ENCODE measurements around the gene ZNF76.

The ZNF76 gene

DNA sequence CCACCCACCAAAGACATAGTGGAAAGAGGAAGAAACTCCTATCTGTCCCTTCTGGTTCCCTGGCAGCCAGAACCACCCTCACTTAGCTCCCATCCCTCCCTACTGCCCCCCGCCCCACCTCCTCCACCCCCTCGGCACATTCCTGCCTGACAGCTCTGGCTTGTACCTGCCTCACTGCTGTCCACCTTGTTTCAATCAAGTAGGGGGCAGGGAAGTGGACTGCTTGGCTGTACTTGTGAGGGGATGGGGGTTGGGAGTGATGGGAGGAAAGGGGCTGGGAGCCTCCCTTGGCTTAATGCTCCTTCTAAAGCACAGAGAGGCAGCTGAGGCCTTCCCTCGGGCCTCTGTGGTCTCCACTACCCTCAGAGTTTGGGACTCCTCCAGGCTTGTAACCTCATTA, 22.1 kb upstream of the ZNF76 start:
- DNase-seq (ENCODE audit: low spot score): no peak

DNA sequence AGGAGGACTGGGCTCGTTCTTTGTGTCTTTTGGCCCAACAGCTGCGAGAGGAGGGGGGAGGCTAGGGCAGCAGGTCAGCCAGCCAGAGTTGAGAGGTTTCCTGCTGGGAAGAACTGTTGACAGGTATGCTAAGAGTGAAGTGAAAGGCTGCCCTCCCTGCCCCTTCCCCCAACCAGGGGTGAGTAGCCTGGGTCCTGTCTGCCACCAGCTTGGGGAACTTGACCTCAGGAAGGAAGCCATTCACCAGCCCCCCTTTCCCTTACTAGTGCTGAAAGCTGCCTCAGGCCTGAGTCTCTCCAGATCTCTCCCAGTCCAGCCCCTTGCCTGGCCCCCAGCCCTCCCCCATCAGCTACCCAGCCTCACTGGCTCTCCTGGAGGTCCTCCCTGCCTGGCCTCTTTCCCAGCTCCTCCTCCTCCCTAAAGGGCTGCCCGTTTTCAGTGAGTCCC, 20.7 kb upstream of the ZNF76 start:
- no peak for DNase-seq (ENCODE audit: low spot score)

DNA sequence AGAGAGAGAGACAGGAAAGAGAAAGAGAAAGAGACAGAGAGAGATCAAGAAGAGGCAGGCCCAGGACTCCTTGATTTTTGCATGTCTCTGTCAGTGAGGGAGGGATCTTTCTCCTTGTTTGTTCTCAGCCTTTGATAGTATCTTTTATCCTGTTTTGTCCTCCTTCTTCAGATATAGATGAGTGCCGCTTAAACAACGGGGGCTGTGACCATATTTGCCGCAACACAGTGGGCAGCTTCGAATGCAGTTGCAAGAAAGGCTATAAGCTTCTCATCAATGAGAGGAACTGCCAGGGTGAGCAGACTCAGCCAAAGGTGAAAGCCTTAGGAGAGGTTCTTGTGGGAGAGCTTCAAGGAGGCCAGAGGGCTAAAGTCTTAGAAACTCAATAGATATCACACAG, 20.0 kb upstream of the ZNF76 start:
- no peak for DNase-seq (ENCODE audit: low spot score)

DNA sequence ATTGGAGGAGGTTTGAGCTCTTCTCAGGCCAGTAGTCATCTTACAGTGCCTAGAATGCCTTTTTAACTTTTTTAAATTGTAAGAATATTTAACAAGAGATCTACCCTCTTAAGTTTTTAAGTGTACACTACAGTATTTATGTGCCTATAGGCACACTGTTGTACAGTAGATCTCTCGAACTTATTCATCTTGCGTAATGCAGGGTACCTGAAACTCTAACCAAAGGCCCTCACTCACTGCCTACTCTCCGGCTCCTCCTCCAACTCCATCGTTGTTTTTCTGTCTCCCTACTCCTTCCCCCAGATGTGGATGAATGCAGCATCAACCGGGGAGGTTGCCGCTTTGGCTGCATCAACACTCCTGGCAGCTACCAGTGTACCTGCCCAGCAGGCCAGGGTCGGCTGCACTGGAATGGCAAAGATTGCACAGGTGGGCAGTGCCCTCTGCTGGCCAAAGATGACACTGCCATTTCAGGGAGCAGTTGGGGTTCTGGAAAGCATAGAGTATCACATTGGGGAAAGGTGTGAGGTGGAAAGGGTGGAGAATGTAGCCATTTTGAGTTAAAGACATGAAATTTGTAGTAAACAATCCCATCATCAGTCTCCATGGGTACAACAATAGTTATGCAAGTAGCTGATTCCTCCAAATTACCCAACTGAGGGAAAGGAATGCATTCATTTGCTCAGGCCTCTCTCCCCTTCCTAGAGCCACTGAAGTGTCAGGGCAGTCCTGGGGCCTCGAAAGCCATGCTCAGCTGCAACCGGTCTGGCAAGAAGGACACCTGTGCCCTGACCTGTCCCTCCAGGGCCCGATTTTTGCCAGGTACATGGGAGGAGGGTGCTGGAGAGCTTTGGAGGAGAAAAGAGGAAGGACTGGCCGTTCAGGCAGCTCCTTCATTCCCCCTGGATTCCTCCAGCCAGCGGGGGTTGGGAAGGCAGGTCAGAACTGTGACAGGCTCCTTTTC, 18.4 kb upstream of the ZNF76 start:
- peak; percentile 83 for DNase-seq (ENCODE audit: low spot score)

DNA sequence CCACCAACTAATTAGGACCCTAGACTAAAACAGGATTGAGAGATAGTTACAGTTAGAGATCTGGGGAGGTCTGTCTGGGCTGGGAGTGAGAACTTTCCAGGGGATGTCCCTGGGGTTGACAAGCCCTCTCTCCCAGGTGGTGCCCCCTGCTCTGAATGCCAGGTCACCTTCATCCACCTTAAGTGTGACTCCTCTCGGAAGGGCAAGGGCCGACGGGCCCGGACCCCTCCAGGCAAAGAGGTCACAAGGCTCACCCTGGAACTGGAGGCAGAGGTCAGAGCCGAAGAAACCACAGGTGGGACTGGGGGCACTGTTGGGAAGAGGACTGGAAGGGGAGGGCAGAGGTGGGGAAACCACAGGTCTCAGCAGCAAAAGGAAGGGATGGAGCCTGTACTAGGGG, 17.0 kb upstream of the ZNF76 start:
- no peak for DNase-seq (ENCODE audit: low spot score)

DNA sequence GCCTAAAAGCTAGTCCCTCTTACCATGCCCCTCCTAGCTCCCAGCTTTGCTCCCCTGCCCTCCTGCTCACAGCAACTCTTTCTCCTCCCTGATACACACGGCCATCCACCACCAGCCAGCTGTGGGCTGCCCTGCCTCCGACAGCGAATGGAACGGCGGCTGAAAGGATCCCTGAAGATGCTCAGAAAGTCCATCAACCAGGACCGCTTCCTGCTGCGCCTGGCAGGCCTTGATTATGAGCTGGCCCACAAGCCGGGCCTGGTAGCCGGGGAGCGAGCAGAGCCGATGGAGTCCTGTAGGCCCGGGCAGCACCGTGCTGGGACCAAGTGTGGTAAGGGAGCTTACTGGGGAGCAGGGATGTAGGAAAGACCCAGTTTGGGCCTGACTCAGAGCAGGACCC, 16.6 kb upstream of the ZNF76 start:
- no peak for DNase-seq (ENCODE audit: low spot score)

DNA sequence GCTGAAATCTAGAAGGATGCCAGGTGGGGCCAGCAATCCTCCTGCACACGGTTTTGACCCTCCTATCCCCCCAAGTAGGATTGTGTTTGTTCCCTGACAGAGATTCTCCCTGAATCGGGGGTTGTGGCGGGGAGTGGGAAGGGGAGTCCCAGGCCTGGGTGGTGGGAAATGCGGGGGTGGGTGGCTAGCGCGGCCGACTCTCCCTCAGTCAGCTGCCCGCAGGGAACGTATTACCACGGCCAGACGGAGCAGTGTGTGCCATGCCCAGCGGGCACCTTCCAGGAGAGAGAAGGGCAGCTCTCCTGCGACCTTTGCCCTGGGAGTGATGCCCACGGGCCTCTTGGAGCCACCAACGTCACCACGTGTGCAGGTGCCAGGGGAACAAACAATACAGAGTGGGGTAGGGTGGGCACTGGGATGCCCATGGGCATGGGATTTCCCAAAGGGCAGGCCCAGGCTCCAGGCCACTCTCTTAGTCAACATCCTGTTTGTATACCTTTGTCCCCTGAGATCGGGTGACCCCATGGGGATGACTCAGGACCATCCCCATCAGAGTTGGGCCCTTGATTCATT, 16.1 kb upstream of the ZNF76 start:
- no peak for DNase-seq (ENCODE audit: low spot score)

DNA sequence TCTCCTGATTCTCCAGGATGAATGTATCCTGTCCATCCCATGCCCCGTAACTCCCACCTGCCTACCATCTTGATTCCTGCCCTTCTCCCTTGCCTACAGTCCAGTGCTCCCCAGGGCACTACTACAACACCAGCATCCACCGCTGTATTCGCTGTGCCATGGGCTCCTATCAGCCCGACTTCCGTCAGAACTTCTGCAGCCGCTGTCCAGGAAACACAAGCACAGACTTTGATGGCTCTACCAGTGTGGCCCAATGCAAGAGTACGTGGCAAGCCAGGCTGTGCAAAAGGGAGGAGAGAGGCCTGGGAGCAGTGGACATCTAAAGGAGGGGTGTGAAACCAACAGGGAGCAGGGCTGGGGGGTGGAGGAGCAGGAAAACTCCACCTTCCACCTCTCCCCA, 15.0 kb upstream of the ZNF76 start:
- no peak for DNase-seq (ENCODE audit: low spot score)

DNA sequence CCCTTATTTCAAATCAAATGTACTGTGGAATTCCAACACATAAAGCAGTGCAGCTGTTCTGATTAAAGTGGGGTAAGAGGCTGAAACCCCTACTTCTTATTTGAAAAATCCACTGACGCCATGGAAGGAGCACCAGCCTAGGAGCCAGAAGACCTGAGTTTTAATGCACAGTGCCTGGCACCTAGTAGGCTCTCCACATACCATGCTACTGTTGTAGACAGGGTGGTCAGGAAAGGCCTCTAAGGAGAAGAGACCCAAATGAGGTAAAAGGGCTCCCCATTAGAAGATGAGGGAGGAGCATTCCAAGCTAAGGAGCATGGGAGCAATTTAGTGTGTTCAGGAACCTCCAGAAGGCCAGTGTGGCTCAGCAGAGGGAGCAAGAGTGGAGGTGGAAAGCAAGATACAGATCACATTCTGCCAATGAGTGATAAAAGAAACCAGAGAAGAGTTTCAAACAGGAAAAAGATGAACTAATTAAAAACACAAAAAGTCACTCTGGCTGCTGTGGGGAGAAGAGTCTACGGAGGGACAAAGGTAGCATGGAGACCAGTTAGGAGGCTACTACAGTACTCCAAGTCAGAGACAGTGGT, 11.8 kb upstream of the ZNF76 start:
- DNase-seq (ENCODE audit: low spot score): no peak

DNA sequence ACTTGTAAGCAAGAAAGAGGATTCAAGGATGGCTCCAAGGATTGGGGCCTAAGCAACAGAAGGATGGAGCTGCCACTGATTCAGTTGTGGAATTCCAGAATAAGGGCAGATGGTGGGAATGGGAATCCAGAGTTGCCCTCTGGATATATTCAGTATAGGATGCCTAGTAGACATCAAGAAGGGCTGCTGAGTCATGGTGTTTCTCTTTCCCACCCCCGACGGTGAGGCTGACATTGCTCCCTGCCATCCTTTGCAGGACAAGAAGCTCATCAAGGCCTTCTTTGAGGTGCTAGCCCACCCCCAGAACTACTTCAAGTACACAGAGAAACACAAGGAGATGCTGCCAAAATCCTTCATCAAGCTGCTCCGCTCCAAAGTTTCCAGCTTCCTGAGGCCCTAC, 11.2 kb upstream of the ZNF76 start:
- DNase-seq (ENCODE audit: low spot score): no peak

DNA sequence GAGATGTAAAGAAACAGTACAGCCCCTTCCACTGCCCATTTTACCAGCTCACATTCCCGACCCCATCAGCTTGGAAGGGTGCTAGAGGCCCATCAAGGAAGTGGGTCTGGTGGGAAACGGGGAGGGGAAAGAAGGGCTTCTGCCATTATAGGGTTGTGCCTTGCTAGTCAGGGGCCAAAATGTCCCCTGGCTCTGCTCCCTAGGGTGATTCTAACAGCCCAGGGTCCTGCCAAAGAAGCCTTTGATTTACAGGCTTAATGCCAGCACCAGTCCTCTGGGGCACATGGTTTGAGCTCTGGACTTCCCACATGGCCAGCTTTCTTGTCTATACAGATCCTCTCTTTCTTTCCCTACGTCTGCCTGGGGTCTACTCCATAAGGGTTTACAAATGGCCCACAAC, 10.6 kb upstream of the ZNF76 start:
- no peak for DNase-seq (ENCODE audit: low spot score)

DNA sequence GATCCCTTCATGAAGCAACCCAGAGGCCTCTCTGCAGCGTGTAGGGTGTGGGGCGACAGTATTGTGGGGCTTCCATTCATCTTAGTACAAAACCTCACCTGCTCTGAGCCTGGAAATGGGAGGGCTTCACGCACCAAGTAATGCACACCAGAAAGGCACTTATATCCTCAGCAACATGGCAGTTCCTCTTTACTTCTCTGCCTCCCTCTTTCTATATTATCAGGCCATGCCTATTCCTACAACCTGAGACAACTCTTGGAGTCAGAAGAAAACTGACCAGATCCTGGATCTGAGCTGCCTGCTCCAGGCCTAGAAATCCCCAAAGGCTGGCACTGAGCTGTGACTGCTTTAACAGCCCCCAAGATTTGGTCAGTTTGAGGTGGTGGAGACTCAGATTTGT, 7.6 kb upstream of the ZNF76 start:
- no peak for DNase-seq (ENCODE audit: low spot score)

DNA sequence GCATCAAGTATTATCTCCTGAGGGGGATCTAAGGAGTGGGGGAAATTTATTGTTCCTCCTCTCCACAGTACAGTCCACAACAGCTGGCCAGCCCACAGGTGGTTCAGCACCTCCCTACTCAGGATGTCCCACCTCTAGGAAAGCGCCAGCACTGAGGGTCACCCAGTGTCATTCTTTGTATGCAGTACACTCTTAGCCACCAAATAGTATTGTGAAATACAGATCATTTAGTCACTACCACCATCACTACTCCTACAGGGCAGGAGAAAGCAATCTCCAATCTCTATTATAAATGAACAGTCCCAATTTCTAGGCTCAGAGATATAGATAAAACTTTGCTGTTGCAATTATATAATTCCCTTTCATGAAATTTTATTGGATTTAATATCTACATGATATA, 6.3 kb upstream of the ZNF76 start:
- no peak for DNase-seq (ENCODE audit: low spot score)

DNA sequence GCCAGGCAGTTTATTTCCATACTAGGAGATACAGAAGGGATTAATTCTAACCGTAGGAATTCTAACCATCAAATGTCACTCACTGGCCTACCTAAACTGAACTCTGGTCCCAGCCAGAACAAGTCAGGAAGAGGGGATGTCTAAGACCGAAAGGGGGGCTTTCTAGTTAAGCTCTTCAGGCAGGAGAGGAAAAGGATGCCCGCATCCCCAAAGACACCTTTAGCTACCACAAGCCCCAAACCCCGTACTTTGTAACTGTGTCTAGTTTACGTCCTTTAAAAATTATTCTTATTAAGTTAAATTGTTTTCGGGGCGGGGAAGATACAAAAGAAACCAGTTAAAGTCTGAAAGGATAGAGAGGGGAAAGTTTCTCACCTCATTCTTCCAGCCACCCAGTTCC, 1.2 kb upstream of the ZNF76 start:
- DNase-seq (ENCODE audit: low spot score): no peak

DNA sequence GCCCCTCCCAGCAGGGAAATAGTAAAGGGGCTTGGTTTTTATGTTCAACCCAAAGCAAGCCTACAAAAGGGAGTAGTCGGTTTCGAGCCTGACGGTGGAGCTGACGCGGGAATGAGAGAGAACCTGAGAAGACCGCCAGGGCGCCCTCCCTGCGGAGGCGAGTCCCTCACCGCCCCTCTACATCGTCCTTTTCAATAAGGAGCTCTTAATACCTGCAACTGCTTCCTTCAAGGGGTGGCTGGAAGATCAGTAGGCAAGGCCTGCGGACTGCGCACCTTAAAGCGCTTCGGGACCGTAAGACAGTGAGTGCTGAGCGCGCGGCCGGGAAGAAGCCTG, 709 bp upstream of the ZNF76 start:
- peak; percentile 75 for DNase-seq (ENCODE audit: low spot score)

DNA sequence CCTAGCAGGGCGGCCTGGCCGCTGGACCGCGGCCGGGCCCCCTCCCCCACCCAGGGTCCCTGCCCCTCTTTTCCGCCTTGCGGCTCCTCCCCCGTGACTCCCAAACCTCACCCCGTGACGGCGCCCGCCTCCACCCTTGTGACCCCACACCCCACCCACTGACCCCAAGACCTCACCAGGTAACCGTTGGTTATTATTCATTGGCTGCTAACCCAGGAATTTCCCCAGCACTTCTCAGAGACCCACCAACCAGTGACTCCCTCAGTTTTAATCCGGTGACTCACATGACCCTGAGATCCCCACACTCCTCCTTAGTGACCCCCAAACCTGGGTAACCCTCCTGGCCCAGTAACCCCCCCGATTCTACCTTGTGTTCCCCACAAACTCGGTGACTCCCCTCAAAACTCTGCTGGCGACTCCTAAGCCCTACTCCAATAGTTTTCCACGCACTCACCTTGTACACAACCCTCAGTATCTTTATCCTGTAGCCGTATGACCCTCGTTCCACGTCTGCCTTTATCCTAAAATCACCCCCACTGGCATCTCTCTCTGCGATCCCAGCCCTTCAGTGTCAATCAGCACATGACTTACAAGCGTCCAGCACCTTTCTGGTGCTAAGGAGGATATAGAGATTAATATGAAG, 534 bp downstream of the ZNF76 start:
- DNase-seq (ENCODE audit: low spot score): peak; percentile 77

DNA sequence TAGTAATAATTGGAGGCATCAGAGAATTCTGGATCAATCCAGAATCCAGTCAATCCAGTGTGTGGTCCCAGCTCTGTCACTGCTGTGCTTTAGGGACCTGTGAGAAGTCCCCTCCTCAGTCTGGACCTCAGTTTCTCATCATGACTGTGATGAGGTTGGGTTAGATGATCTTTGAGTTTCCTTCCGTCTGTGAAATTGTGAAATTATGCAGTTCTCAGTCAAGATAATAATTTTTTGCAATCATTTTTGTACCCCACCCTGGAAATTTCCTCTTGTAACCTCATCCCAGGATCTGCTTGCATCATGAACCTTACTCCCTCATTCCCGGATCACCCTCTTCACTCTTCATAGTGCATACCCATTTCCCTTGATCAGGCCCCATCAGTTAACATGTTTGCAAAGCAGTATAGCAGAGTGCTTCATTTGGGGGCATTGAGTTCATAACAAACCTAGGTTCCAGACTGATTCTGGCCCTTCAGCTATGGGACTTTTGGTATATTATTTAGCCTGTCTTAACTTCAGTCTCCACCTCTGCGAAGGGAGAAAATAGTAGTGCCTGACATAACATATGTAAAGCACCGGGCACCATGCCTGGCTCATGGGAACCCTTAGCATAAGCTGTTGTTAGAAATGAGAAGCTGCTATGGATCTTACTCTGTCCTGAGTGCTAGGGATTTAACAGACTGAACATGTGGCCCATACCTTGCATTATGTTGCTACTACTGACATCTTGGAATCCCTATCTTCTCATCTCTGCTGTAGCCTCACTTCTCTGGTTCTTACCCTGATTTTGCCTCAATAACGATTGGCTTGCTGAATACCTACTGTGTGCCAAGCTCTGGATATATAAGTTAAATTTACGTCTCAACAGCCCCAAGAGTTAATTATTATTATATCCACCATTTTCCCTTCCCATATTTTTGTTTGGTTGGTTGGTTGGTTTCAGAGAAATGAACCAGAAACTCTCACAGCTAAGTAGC, 1.3 kb downstream of the ZNF76 start:
- DNase-seq (ENCODE audit: low spot score): no peak

DNA sequence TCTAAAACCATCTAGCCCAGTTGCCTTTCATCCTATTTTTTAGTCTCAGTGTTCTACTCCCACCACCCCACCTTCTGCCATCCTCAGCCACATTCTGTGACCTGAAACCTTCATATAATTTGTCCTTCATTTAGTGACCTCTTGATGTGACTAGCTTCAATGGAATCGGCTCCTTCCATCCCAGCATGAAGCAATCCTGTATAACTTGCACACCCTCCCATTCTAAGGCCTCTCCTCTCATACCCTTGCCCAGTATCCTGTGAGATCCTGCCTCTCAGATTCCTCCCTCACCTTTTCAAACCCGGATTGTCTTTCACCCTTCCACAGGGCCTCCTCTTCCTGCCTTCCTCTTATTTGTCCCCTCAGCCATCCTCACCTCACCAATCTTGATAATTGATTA, 3.1 kb downstream of the ZNF76 start:
- DNase-seq (ENCODE audit: low spot score): no peak

DNA sequence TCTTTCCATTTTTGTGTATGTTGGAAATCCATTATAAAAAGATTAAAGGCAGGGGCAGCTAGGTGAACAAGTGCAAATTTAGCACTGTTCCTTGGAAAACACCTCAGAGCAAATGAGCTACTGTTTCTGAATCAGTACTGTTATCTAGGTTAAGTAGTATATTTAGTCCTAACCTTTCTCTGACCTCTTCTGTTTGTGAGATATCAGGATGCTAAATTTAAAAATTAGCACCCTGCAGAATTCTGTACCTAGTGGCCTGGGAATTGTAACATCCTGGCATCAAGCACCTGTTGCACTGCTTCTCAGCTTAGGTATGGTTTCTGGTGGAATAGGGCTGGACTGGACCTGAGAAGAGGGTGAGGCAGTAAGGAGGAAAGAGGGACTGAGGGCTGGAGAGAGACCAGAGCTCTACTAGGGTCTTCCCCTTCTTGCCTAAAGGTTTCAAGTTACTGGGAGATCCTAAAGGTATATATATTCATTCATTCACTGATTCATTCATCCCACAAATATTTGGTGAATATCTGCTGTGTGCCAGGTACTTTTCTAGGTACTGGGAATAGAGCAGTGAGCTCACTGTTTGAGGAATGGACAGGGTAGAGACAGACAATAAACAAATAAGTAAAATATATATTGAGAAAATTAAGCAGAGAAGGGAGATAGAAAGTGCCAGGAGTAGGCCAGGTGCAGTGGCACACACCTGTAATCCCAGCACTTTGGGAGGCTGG, 5.2 kb downstream of the ZNF76 start:
- no peak for DNase-seq (ENCODE audit: low spot score)

DNA sequence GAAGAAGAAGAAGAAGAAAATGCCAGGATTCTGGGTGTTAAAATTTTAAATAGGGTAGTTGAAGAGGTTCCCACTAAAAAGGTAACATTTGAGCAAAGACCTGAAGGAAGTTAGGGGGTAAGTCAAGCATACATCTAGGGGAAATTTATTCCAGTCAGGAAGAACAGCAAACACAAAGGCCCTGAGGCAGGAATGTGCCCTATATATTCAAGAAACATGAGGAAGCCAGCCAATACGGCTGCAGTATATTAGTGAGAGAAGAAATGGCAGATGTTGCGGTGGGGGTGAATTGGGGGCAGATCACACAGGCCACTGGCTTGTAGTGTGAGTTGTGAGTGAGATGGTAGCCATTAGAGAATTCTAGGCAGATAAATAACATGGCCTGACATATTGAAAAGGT, 6.0 kb downstream of the ZNF76 start:
- no peak for DNase-seq (ENCODE audit: low spot score)

DNA sequence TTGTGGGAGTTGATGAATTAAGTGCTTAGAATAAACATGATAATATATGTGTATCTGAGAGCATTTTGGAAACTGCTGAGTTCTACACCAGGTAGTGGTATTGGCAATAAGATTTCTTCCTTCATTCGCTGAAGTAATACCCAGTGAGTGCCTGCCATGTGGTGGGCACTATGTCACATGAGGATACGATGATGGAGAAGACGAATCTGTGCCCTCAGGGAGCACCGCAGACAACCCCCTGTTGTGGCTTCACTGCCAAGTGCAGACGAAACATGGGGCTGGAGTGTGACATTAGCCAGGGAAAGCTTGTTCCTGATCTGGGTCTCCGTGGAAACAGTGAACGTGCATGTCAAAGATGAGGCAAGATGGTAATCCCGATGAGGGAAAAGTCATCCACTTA, 7.9 kb downstream of the ZNF76 start:
- DNase-seq (ENCODE audit: low spot score): no peak
